Measurements from ENCODE around the gene MLLT3.
A peak's percentile ranks its signal among the peaks of the same experiment; 100 is the strongest.

MLLT3 gene

DNA sequence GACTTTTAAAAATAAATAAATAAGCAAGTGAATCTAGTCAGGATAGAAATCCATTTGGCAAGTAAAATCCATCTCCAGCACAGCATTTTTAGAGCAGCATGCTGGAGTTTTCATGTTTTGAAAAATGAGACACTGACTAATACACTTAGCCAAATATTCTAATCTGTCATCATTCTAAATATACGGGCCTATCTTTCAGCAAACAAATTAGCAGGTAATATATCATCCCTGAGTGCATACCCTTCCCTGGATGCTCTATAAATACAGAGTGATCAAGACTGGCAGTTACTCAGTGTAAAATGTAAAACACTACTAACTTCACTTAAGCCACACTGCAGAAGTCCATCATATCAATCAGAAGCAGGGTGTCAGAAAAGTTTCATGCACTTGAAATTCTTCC is 58.4 kb downstream of the MLLT3 start:
- in situ Hi-C loops (cut with HindIII; ENCODE audit: low sequenced_read_pairs), result no loop called here
- DNase-seq (ENCODE audit: low read depth, low spot score), result no peak
- TF ChIP-seq, protein P1, sequence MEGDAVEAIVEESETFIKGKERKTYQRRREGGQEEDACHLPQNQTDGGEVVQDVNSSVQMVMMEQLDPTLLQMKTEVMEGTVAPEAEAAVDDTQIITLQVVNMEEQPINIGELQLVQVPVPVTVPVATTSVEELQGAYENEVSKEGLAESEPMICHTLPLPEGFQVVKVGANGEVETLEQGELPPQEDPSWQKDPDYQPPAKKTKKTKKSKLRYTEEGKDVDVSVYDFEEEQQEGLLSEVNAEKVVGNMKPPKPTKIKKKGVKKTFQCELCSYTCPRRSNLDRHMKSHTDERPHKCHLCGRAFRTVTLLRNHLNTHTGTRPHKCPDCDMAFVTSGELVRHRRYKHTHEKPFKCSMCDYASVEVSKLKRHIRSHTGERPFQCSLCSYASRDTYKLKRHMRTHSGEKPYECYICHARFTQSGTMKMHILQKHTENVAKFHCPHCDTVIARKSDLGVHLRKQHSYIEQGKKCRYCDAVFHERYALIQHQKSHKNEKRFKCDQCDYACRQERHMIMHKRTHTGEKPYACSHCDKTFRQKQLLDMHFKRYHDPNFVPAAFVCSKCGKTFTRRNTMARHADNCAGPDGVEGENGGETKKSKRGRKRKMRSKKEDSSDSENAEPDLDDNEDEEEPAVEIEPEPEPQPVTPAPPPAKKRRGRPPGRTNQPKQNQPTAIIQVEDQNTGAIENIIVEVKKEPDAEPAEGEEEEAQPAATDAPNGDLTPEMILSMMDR (IDR thresholded peaks at IDR 0.05; ENCODE audit: low read depth, low read length), result no peak

DNA sequence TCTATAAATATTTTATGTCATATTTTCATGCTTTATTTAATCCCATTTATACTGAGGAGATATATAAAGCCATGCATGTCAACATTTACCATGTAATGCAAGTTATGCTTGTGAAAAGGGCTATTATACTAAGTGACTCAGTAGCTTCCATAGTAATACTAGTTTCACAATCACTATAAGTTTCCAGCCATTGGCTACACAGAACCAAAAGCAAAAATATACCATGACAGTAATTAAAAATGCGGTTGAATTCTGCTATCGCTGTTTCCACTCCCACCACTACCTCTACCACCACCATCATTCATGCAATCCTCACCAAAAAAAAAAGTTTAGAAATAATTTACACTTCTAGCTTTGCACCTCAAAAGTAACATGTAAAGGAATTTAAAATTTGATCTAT is 60.2 kb downstream of the MLLT3 start:
- no peak overlapping the region for H3K4me3 ChIP-seq (ENCODE audit: low read depth, low read length)
- DNase-seq (ENCODE audit: low read depth, low spot score), result no peak
- in situ Hi-C loops (cut with HindIII; ENCODE audit: low sequenced_read_pairs), result no loop called here
- TF ChIP-seq, protein P1 (IDR thresholded peaks at IDR 0.05; ENCODE audit: low read depth, low read length), result no peak

More for the DNA sequence above, 58.4 kb downstream of the MLLT3 start:
- H3K4me3 ChIP-seq (ENCODE audit: low read depth, low read length), result no peak overlapping the region

DNA sequence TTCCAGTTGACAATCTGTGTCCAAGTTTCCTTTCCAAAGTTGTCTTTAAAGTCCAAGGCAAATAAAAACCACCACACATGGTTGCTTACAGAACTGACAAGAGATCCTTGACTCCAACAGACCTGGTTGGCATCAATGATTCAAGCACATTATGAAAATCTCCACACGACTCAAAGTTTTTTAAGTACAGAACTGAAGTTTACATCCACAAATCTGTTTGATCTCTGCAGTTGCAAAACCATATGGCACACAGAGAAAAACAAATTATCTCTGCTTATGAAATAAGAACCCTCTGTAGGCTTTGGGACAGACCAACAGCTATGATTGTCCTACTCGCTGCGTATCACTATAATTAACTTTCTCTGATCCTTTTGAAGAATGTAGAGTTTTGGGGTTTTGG is 60.8 kb downstream of the MLLT3 start:
- no peak for DNase-seq (ENCODE audit: low read depth, low spot score)
- in situ Hi-C loops (cut with HindIII; ENCODE audit: low sequenced_read_pairs), result no loop called here
- TF ChIP-seq, protein P1 (IDR thresholded peaks at IDR 0.05; ENCODE audit: low read depth, low read length), result no peak
- H3K4me3 ChIP-seq (ENCODE audit: low read depth, low read length), result no peak overlapping the region

DNA sequence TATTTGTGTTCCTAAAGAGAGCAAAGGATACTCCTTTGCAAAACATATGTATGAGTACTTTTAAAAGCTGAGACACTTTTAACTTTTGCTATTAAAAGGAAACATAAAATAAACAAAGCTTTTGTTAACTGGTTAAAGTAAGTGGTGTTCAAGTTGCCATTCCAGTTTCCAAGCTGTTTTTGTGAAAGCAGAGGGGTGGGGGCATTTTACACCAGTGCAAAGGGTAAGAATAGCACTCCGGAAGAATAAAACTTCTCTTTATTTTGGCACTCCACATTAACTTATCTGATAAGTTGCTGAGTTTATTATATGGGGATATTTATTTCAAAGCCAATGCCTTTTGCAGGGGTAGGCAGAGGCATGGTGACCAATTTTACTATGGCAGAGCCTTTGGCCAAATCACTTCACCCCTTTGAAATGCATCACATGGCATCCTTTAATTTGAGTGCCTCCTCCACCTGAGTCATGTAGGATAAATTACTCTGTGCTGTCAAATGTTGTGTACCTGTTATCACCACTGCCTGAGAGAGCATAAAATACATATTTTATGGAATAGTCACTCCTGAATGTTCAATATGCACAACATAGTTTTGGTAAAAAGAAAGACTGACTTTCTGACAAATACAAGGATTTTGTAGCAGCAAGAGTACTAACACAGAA is 62.9 kb downstream of the MLLT3 start:
- DNase-seq (ENCODE audit: low read depth, low spot score), result no peak
- TF ChIP-seq, protein P1 (IDR thresholded peaks at IDR 0.05; ENCODE audit: low read depth, low read length), result no peak
- H3K4me3 ChIP-seq (ENCODE audit: low read depth, low read length), result no peak overlapping the region
- in situ Hi-C loops (cut with HindIII; ENCODE audit: low sequenced_read_pairs), result no loop called here

DNA sequence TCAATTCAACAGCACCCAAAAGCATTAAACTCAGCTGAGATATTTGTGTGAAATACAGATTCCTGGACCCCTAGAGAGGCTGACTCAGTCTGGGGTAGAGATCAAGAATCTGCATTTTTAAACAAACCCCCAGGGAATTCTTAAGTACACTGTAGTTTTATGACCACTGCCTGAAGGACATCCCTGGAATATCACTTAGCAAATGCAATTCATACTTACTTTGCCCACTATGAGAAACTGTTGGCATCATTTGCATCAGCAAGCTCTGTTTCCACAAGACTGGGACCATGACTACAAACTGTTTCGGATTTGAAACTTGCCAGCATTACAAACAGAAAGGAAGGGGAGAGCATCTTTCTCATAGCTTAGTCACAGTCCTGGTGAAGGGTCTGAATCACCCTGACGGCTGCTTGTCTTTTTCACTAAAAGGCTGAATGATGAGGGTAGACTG is 63.7 kb downstream of the MLLT3 start:
- TF ChIP-seq, protein P1 (IDR thresholded peaks at IDR 0.05; ENCODE audit: low read depth, low read length), result no peak
- H3K4me3 ChIP-seq (ENCODE audit: low read depth, low read length), result no peak overlapping the region
- in situ Hi-C loops (cut with HindIII; ENCODE audit: low sequenced_read_pairs), result no loop called here
- DNase-seq (ENCODE audit: low read depth, low spot score), result peak; percentile 91

DNA sequence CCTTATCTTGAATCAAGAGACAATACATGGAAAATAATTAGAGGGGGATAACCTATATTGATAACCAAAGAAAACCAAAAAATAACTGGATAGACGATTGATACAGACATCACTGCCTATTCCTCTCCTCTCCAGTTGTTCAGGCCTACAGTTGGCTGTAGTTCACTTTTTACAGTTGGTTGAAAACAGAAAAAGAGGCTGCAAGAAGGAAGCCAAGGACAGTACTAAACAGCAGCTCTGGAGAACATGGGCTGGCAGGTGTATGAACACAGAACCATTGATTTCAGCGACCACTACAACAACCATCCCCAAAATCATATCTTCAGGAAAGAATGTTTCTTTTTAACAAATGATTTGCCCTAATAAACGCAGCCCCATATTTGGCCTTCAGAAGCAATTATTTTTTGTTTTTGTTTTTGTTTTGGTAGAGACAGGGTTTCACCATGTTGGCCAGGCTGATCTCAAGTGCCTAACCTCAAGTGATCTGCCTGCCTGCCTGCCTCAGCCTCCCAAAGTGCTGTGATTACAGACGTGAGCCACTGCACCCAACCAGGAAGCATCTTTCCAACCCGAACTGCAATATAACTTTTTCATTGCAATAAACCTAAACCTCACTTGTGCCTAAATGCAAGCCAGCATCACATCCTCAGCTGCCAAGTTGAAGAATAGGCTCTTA is 64.3 kb downstream of the MLLT3 start:
- DNase-seq (ENCODE audit: low read depth, low spot score), result no peak
- H3K4me3 ChIP-seq (ENCODE audit: low read depth, low read length), result no peak overlapping the region
- TF ChIP-seq, protein P1 (IDR thresholded peaks at IDR 0.05; ENCODE audit: low read depth, low read length), result no peak
- in situ Hi-C loops (cut with HindIII; ENCODE audit: low sequenced_read_pairs), result no loop called here
